ENCODE measurements around the gene CTBP2.

CTBP2 gene

GRCh38 chr10:125159932-125160855 is at the start of gene CTBP2:
Gene CTBP2, minus strand, starts transcription at chr10:125160563.
- DNase-seq (ENCODE audit: low spot score): no peak

- DNase-seq (ENCODE audit: low spot score): no peak
Measured at GRCh38 chr10:125209591-125210355, 49.4 kb upstream of the CTBP2 start.

- DNase-seq (ENCODE audit: low spot score): no peak
Measured at GRCh38 chr10:125208854-125209565, 48.6 kb upstream of the CTBP2 start.

- DNase-seq (ENCODE audit: low spot score): no peak
Measured at GRCh38 chr10:125206623-125207022, 46.3 kb upstream of the CTBP2 start.

GRCh38 chr10:125205431-125205830 is 45.1 kb upstream of the CTBP2 start:
- no peak for DNase-seq (ENCODE audit: low spot score)

GRCh38 chr10:125204400-125204799 is 44.0 kb upstream of the CTBP2 start:
- DNase-seq (ENCODE audit: low spot score): no peak

- no peak for DNase-seq (ENCODE audit: low spot score)
Measured at GRCh38 chr10:125203186-125203800, 42.9 kb upstream of the CTBP2 start.

GRCh38 chr10:125201791-125202622 is 41.6 kb upstream of the CTBP2 start:
- DNase-seq (ENCODE audit: low spot score): no peak

- DNase-seq (ENCODE audit: low spot score): no peak
Measured at GRCh38 chr10:125201108-125201524, 40.8 kb upstream of the CTBP2 start.

GRCh38 chr10:125200396-125200795 is 40.0 kb upstream of the CTBP2 start:
- DNase-seq (ENCODE audit: low spot score): no peak

- no peak for DNase-seq (ENCODE audit: low spot score)
Measured at GRCh38 chr10:125199270-125199669, 38.9 kb upstream of the CTBP2 start.

- DNase-seq (ENCODE audit: low spot score): no peak
Measured at GRCh38 chr10:125194814-125195213, 34.5 kb upstream of the CTBP2 start.

GRCh38 chr10:125193306-125193877 is 33.0 kb upstream of the CTBP2 start:
- no peak for DNase-seq (ENCODE audit: low spot score)

- DNase-seq (ENCODE audit: low spot score): no peak
Measured at GRCh38 chr10:125192620-125193019, 32.3 kb upstream of the CTBP2 start.

GRCh38 chr10:125192005-125192404 is 31.6 kb upstream of the CTBP2 start:
- no peak for DNase-seq (ENCODE audit: low spot score)

- no peak for DNase-seq (ENCODE audit: low spot score)
Measured at GRCh38 chr10:125190946-125191345, 30.6 kb upstream of the CTBP2 start.

GRCh38 chr10:125190414-125190813 is 30.1 kb upstream of the CTBP2 start:
- no peak for DNase-seq (ENCODE audit: low spot score)

GRCh38 chr10:125189162-125189561 is 28.8 kb upstream of the CTBP2 start:
- no peak for DNase-seq (ENCODE audit: low spot score)

GRCh38 chr10:125187238-125188194 is 27.2 kb upstream of the CTBP2 start:
- no peak for DNase-seq (ENCODE audit: low spot score)
